Right lobe of liver (tissue), 4 donors: ENCODE results near the gene SVOPL.

Source experiments
- POLR2A ChIP-seq: fragments of 450-650 bp; IDR thresholded peaks from one replicate; pipeline ENCODE4 v1.6.1; 2017; ENCODE audit warnings: antibody characterized with exemption, mild to moderate bottlenecking
- TF ChIP-seq, protein P1 (sequence below), 4 donors: fragments of 200-600 bp in 3 of 4; fragments of 450-650 bp in 1 of 4; IDR thresholded peaks; one replicate each; pipeline versions ENCODE4 v1.5.1 to v1.8.0; 2016 to 2022; ENCODE audit warnings: antibody characterized with exemption in 4 of 4, mild to moderate bottlenecking in 2 of 4
- donor health status: DM: no; HTN: no; CAD: no.
- donor health status: DM: no; HTN: no; CAD: no.
- donor health status: DM: no; HTN: yes; CAD: no.

DNA sequence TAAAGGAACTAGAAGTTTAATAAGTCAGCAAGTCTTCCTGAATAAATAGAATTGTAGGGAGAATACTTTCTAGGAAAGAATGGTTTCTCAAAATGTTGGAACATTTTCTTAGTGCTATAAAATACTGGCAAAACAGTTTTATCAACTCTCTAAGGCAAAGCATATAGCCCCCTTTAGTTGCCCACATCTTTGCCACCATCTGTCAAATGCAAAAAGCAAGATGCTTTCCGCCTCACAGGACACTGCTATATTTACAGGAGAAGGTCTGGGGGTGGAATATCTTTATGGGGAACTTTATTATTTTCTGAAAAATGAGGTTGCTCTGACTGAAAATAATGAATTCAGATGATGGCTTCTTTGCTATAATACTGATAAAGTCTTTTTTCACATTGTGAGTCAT is 78.3 kb downstream of the SVOPL start:
- no peak for TF ChIP-seq POLR2A
- TF ChIP-seq, protein P1, sequence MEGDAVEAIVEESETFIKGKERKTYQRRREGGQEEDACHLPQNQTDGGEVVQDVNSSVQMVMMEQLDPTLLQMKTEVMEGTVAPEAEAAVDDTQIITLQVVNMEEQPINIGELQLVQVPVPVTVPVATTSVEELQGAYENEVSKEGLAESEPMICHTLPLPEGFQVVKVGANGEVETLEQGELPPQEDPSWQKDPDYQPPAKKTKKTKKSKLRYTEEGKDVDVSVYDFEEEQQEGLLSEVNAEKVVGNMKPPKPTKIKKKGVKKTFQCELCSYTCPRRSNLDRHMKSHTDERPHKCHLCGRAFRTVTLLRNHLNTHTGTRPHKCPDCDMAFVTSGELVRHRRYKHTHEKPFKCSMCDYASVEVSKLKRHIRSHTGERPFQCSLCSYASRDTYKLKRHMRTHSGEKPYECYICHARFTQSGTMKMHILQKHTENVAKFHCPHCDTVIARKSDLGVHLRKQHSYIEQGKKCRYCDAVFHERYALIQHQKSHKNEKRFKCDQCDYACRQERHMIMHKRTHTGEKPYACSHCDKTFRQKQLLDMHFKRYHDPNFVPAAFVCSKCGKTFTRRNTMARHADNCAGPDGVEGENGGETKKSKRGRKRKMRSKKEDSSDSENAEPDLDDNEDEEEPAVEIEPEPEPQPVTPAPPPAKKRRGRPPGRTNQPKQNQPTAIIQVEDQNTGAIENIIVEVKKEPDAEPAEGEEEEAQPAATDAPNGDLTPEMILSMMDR (IDR thresholded peaks at IDR 0.05): no peak
